Duodenal mucosa (tissue), 2 donors: ENCODE measurements around the gene CD163L1.

ENCODE experiments used
- H3K27ac ChIP-seq: one replicate; pipeline ENCODE4 v1.7.0; 2013; ENCODE audit warnings: low read depth, low read length
- H3K27me3 ChIP-seq, 2 donors: one replicate each; pipeline ENCODE4 v1.7.0; 2013; ENCODE audit warnings: low read length in 2 of 2, control low read depth in 1 of 2; ENCODE audit not compliant: insufficient read depth in 2 of 2, control insufficient read depth in 1 of 2
- H3K36me3 ChIP-seq, 2 donors: one replicate each; pipeline ENCODE4 v1.7.0; 2013; ENCODE audit warnings: low read length in 2 of 2, control low read depth in 1 of 2; ENCODE audit not compliant: insufficient read depth in 2 of 2, control insufficient read depth in 1 of 2
- H3K4me1 ChIP-seq, 2 donors: one replicate each; pipeline ENCODE4 v1.7.0; 2013; ENCODE audit warnings: low read length in 2 of 2, control low read depth in 1 of 2; ENCODE audit not compliant: insufficient read depth in 2 of 2, control insufficient read depth in 1 of 2
- H3K4me3 ChIP-seq, 2 donors: one replicate each; pipeline ENCODE4 v1.7.0; 2013; ENCODE audit warnings: low read length in 2 of 2, low read depth in 1 of 2
- H3K9ac ChIP-seq, 2 donors: one replicate each; pipeline ENCODE4 v1.7.0; 2013; ENCODE audit warnings: low read length in 2 of 2, low read depth in 1 of 2
- H3K9me3 ChIP-seq, 2 donors: one replicate each; pipeline ENCODE4 v1.7.0; 2013; ENCODE audit warnings: low read length in 2 of 2, control low read depth in 1 of 2; ENCODE audit not compliant: control insufficient read depth in 1 of 2

CD163L1 gene

GRCh38 chr12:7444076-7444475 lies at the start of gene CD163L1:
Gene CD163L1, minus strand, starts transcription at chr12:7444153. Its CDS starts 26 bp downstream, at chr12:7444127.
- no peaks in the 10 kb centered on the region for H3K27me3 ChIP-seq
- no peaks in the 10 kb centered on the region for H3K36me3 ChIP-seq
- H3K9ac ChIP-seq: no peak within 1 kb of the TSS
- no peak within 1 kb of the TSS for H3K27ac ChIP-seq
- H3K9me3 ChIP-seq: no peaks in the 10 kb centered on the region
- no peak within 1 kb of the TSS for H3K4me3 ChIP-seq
- no peaks in the 10 kb centered on the region for H3K4me1 ChIP-seq

- H3K27me3 ChIP-seq: no peaks in the 10 kb centered on the region
- no peak overlapping the region for H3K9ac ChIP-seq
- H3K27ac ChIP-seq: no peak overlapping the region
- no peak overlapping the region for H3K4me3 ChIP-seq
- H3K9me3 ChIP-seq: no peaks in the 10 kb centered on the region
- H3K4me1 ChIP-seq: no peaks in the 10 kb centered on the region
- no peaks in the 10 kb centered on the region for H3K36me3 ChIP-seq
These were observed 49.1 kb upstream of the CD163L1 start for GRCh38 chr12:7493006-7493405.

- Histone ChIP-seq H3K27me3 (no peaks in the 10 kb centered on the region), H3K36me3 (no peaks in the 10 kb centered on the region), H3K27ac (no peak overlapping the region), H3K4me3 (no peak overlapping the region), H3K9ac (no peak overlapping the region), H3K9me3 (no peaks in the 10 kb centered on the region), H3K4me1 (no peaks in the 10 kb centered on the region)
These were observed 42.6 kb upstream of the CD163L1 start for GRCh38 chr12:7486512-7486911.

- no peak overlapping the region for H3K4me3 ChIP-seq
- H3K27me3 ChIP-seq: no peaks in the 10 kb centered on the region
- no peak overlapping the region for H3K9ac ChIP-seq
- H3K9me3 ChIP-seq: no peaks in the 10 kb centered on the region
- H3K27ac ChIP-seq: no peak overlapping the region
- H3K36me3 ChIP-seq: no peaks in the 10 kb centered on the region
- H3K4me1 ChIP-seq: no peaks in the 10 kb centered on the region
These were observed 41.1 kb upstream of the CD163L1 start for GRCh38 chr12:7485095-7485494.

GRCh38 chr12:7483343-7483742 lies 39.4 kb upstream of the CD163L1 start:
- Histone ChIP-seq H3K27ac (no peak overlapping the region), H3K9ac (no peak overlapping the region), H3K4me3 (no peak overlapping the region), H3K9me3 (no peaks in the 10 kb centered on the region), H3K36me3 (no peaks in the 10 kb centered on the region), H3K27me3 (no peaks in the 10 kb centered on the region), H3K4me1 (no peaks in the 10 kb centered on the region)

- Histone ChIP-seq H3K36me3 (no peaks in the 10 kb centered on the region), H3K9ac (no peak overlapping the region), H3K9me3 (no peaks in the 10 kb centered on the region), H3K27me3 (no peaks in the 10 kb centered on the region), H3K27ac (no peak overlapping the region), H3K4me1 (no peaks in the 10 kb centered on the region), H3K4me3 (no peak overlapping the region)
These were observed 35.8 kb upstream of the CD163L1 start for GRCh38 chr12:7479771-7480170.

GRCh38 chr12:7472060-7472459 lies 28.1 kb upstream of the CD163L1 start:
- Histone ChIP-seq H3K27ac (no peak overlapping the region), H3K4me1 (no peaks in the 10 kb centered on the region), H3K9me3 (no peaks in the 10 kb centered on the region), H3K36me3 (no peaks in the 10 kb centered on the region), H3K4me3 (no peak overlapping the region), H3K9ac (no peak overlapping the region), H3K27me3 (no peaks in the 10 kb centered on the region)

GRCh38 chr12:7460375-7461259 lies 16.7 kb upstream of the CD163L1 start:
- Histone ChIP-seq H3K9ac (no peak overlapping the region), H3K4me3 (no peak overlapping the region), H3K27ac (no peak overlapping the region), H3K4me1 (no peaks in the 10 kb centered on the region), H3K27me3 (no peaks in the 10 kb centered on the region), H3K36me3 (no peaks in the 10 kb centered on the region), H3K9me3 (no peaks in the 10 kb centered on the region)

GRCh38 chr12:7459973-7460372 lies 16.0 kb upstream of the CD163L1 start:
- H3K4me3 ChIP-seq: no peak overlapping the region
- H3K27me3 ChIP-seq: no peaks in the 10 kb centered on the region
- H3K27ac ChIP-seq: no peak overlapping the region

GRCh38 chr12:7451756-7452155 lies 7.8 kb upstream of the CD163L1 start:
- H3K9me3 ChIP-seq: no peaks in the 10 kb centered on the region
- no peak overlapping the region for H3K4me3 ChIP-seq
- no peak overlapping the region for H3K27ac ChIP-seq
- no peaks in the 10 kb centered on the region for H3K36me3 ChIP-seq
- no peaks in the 10 kb centered on the region for H3K4me1 ChIP-seq
- H3K27me3 ChIP-seq: no peaks in the 10 kb centered on the region
- H3K9ac ChIP-seq: no peak overlapping the region

More at GRCh38 chr12:7459973-7460372, 16.0 kb upstream of the CD163L1 start:
- Histone ChIP-seq H3K9me3 (no peaks in the 10 kb centered on the region), H3K36me3 (no peaks in the 10 kb centered on the region), H3K4me1 (no peaks in the 10 kb centered on the region), H3K9ac (no peak overlapping the region)
